ENCODE data around the gene ANKDD1A.

DNA sequence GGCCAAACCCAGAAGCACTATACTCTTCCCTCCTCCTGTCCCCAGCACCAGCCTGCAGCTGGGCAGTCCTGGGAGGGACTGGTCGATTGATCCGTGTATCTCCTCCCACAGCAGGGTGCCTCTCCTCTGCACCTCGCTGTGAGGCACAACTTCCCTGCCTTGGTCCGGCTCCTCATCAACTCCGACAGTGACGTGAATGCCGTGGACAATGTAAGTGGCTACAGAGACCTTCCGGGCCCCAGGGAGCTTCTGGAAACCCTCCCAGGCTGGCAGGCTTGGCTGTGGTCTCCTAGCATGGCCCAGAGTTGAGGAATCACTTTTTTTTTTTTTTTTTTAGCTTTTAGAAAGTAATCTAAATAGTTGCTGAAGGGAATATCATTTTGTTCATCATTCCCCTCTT is 30.7 kb downstream of the ANKDD1A start:
- TF ChIP-seq, protein P1, sequence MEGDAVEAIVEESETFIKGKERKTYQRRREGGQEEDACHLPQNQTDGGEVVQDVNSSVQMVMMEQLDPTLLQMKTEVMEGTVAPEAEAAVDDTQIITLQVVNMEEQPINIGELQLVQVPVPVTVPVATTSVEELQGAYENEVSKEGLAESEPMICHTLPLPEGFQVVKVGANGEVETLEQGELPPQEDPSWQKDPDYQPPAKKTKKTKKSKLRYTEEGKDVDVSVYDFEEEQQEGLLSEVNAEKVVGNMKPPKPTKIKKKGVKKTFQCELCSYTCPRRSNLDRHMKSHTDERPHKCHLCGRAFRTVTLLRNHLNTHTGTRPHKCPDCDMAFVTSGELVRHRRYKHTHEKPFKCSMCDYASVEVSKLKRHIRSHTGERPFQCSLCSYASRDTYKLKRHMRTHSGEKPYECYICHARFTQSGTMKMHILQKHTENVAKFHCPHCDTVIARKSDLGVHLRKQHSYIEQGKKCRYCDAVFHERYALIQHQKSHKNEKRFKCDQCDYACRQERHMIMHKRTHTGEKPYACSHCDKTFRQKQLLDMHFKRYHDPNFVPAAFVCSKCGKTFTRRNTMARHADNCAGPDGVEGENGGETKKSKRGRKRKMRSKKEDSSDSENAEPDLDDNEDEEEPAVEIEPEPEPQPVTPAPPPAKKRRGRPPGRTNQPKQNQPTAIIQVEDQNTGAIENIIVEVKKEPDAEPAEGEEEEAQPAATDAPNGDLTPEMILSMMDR (IDR thresholded peaks at IDR 0.05) = no peak
- TF ChIP-seq POLR2A (IDR thresholded peaks at IDR 0.05) = no peak

Data from lower leg skin (tissue), 3 donors.